Measurements from ENCODE around the gene SYTL3. TPM values are rescaled to one million over a fixed set of nuclear protein-coding genes. Genes with fewer than 3 reads are reported as not detected.

The SYTL3 gene
- polyA plus RNA-seq, 1 experiment: 1.7 TPM

- H3K36me3 ChIP-seq (ENCODE audit: control insufficient read depth, insufficient read depth, low read length): peaks cover 30% of the 10 kb centered on the region
- CTCF ChIA-PET: interaction anchor here (0.8 kb wide), 1 partner anchor 192 kb away, joined by 3 read pairs; no protein-coding TSS in a partner anchor
- no peak overlapping the region for H3K4me3 ChIP-seq (ENCODE audit: low read depth, low read length)
- no peak for DNase-seq (ENCODE audit: low read depth)
- POLR2A ChIA-PET: no interaction called here
- H3K27me3 ChIP-seq (ENCODE audit: control insufficient read depth, insufficient read depth, low read length): no peaks in the 10 kb centered on the region
- TF ChIP-seq CTCF (IDR thresholded peaks at IDR 0.05; ENCODE audit: insufficient read depth, low read depth, low read length): no peak
These were observed 128.2 kb downstream of the SYTL3 start for GRCh38 chr6:158778005-158778527.

DNA sequence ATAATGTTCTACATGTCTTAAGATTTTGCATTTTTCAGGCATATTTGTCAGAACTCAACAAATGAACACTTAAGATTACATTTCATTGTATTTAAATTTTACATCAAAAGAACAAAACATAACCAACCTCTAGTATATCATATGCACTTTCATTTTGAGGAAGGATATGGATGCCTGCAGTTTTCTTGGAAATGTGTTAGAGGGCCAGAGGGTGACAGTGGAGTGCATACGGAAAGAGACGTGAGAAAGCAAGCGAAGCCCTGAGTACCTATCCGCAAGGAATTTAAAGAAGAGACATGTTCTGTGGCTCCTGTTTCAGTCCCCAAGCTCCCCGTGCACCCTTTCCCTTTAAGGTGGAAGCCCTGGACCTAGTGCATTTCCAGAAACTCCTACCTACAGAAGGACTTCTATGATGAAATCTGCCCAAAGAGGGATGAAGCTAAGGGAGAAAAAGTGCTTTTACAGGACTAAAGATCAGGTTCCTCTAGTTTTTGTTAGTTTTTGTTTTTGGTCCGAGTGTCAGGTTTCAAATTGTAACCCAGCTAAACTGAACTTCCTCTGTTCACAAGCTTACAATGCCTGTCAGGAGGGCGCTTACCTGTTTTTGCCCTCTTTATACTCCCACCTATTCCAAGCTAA is 130.5 kb downstream of the SYTL3 start:
- H3K27me3 ChIP-seq (ENCODE audit: control insufficient read depth, insufficient read depth, low read length): no peaks in the 10 kb centered on the region
- ChIA-PET POLR2A (interaction anchor here (0.6 kb wide), 1 partner anchor 12 kb away, joined by 3 read pairs; no protein-coding TSS in a partner anchor), CTCF (interaction anchor here (0.9 to 1.1 kb wide), 3 partner anchors 13 to 191 kb away, joined by 3 to 4 read pairs (median 3); no protein-coding TSS in a partner anchor)
- H3K36me3 ChIP-seq (ENCODE audit: control insufficient read depth, insufficient read depth, low read length): peaks cover 36% of the 10 kb centered on the region
- TF ChIP-seq CTCF (IDR thresholded peaks at IDR 0.05; ENCODE audit: insufficient read depth, low read depth, low read length): no peak
- no peak for DNase-seq (ENCODE audit: low read depth)
- H3K4me3 ChIP-seq (ENCODE audit: low read depth, low read length): no peak overlapping the region

GRCh38 chr6:158780988-158781691 is 131.3 kb downstream of the SYTL3 start:
- Histone ChIP-seq H3K36me3 (ENCODE audit: control insufficient read depth, insufficient read depth, low read length) (peaks cover 31% of the 10 kb centered on the region), H3K27me3 (ENCODE audit: control insufficient read depth, insufficient read depth, low read length) (no peaks in the 10 kb centered on the region), H3K4me3 (ENCODE audit: low read depth, low read length) (no peak overlapping the region)
- TF ChIP-seq CTCF (IDR thresholded peaks at IDR 0.05; ENCODE audit: insufficient read depth, low read depth, low read length): no peak
- POLR2A ChIA-PET: interaction anchor here (0.6 kb wide), 1 partner anchor 12 kb away, joined by 3 read pairs; no protein-coding TSS in a partner anchor
- no peak for DNase-seq (ENCODE audit: low read depth)
- CTCF ChIA-PET: interaction anchor here (0.9 to 1.0 kb wide), 2 partner anchors 12 to 190 kb away, joined by 3 to 4 read pairs; no protein-coding TSS in a partner anchor

DNA sequence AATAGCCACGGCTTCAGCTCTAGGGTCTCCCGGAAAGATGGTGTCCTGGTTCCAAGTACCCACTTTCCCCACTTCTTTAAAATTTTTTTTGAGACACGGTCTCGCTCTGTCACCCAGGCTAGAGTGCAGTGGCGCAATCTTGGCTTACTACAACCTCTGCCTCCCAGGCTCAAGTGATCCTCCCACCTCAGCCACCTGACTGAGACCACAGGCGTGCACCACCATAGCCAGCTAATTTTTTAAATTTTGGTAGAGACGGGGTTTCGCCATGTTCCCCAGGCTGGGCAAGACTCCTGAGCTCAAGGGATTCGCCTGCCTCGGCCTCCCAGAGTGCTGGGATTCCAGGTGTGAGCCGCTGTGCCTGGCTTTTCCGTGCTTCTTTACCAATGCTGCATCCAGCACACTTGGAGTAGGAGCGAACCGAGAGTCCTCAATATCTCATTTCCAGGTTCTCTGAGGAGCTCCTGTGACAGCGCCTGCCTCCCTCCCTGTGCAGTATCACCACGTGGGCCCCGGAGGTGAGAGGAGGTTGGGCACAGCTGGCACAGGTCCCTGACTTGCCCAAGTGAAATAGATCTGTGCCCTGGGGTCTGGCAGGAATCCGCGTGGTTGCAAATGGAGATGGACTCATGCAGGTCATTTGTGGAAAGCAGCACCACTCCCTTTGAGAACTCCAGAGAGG is 132.0 kb downstream of the SYTL3 start:
- ChIA-PET POLR2A (no interaction called here), CTCF (no interaction called here)
- peaks cover 32% of the 10 kb centered on the region for H3K36me3 ChIP-seq (ENCODE audit: control insufficient read depth, insufficient read depth, low read length)

More for the DNA sequence above, 132.0 kb downstream of the SYTL3 start:
- Histone ChIP-seq H3K4me3 (ENCODE audit: low read depth, low read length) (no peak overlapping the region), H3K27me3 (ENCODE audit: control insufficient read depth, insufficient read depth, low read length) (no peaks in the 10 kb centered on the region)
- no peak for DNase-seq (ENCODE audit: low read depth)
- TF ChIP-seq CTCF (IDR thresholded peaks at IDR 0.05; ENCODE audit: insufficient read depth, low read depth, low read length): no peak
